GM23248 (cell line): ENCODE measurements around the gene MAPK4.

Experiments
- EZH2 ChIP-seq: fragments of 200-600 bp; sonication (generic); IDR thresholded peaks from 2 replicates; pipeline ENCODE4 v1.6.1; 2018; ENCODE audit warnings: antibody characterized with exemption, mild to moderate bottlenecking; ENCODE audit not compliant: insufficient read depth, poor library complexity, severe bottlenecking
- EZH2phosphoT487 ChIP-seq: fragments of 200-600 bp; sonication (generic); IDR thresholded peaks from 2 replicates; pipeline ENCODE4 v1.6.1; 2018; ENCODE audit warnings: antibody characterized with exemption, moderate library complexity, mild to moderate bottlenecking, low read depth; ENCODE audit not compliant: insufficient read depth

DNA sequence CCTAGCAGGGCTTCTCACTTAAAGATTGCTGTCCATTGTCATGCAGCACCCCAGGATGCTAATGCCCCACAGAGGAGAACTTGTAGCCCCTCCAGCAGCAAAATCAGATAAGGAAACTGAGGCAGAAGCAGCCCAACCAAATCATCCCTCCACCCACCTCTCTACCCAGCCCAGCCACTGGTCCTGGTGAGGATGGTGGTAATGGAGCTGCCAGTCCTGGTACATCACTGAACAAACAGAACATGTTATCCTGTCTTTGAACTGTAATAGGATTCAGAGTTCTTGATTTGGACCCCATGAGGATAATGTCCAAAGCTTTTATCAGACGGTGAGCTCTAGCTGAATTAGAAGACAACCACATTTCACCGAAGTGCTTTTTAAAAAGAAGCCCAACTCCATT lies 146.8 kb downstream of the MAPK4 start:
- TF ChIP-seq EZH2, result no peak
- TF ChIP-seq EZH2phosphoT487, result no peak
